VCaP (cell line): ENCODE data around the gene PCDHB15.

ENCODE experiments used
- H3K27ac ChIP-seq: fragments of 450-650 bp; 2 replicates; pipeline ENCODE4 v1.5.1; 2017
- TF ChIP-seq, protein P1 (sequence below): fragments of 450-650 bp; conservative IDR thresholded peaks from 2 replicates; pipeline ENCODE4 v1.5.1; 2017; ENCODE audit warnings: mild to moderate bottlenecking, moderate library complexity

Gene PCDHB15

GRCh38 chr5:141258464-141258863 is 13.3 kb downstream of the PCDHB15 start:
- TF ChIP-seq, protein P1, sequence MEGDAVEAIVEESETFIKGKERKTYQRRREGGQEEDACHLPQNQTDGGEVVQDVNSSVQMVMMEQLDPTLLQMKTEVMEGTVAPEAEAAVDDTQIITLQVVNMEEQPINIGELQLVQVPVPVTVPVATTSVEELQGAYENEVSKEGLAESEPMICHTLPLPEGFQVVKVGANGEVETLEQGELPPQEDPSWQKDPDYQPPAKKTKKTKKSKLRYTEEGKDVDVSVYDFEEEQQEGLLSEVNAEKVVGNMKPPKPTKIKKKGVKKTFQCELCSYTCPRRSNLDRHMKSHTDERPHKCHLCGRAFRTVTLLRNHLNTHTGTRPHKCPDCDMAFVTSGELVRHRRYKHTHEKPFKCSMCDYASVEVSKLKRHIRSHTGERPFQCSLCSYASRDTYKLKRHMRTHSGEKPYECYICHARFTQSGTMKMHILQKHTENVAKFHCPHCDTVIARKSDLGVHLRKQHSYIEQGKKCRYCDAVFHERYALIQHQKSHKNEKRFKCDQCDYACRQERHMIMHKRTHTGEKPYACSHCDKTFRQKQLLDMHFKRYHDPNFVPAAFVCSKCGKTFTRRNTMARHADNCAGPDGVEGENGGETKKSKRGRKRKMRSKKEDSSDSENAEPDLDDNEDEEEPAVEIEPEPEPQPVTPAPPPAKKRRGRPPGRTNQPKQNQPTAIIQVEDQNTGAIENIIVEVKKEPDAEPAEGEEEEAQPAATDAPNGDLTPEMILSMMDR, result no peak
- no peak overlapping the region for H3K27ac ChIP-seq

- TF ChIP-seq, protein P1, result no peak
- no peak overlapping the region for H3K27ac ChIP-seq
Measured at GRCh38 chr5:141258948-141259347, 13.8 kb downstream of the PCDHB15 start.

- TF ChIP-seq, protein P1, result no peak
- no peak overlapping the region for H3K27ac ChIP-seq
Measured at GRCh38 chr5:141260458-141261237, 15.5 kb downstream of the PCDHB15 start.

- TF ChIP-seq, protein P1, result no peak
- no peak overlapping the region for H3K27ac ChIP-seq
Measured at GRCh38 chr5:141261238-141261546, 16.0 kb downstream of the PCDHB15 start.

- no peak overlapping the region for H3K27ac ChIP-seq
- TF ChIP-seq, protein P1, result no peak
Measured at GRCh38 chr5:141269195-141269594, 24.0 kb downstream of the PCDHB15 start.

DNA sequence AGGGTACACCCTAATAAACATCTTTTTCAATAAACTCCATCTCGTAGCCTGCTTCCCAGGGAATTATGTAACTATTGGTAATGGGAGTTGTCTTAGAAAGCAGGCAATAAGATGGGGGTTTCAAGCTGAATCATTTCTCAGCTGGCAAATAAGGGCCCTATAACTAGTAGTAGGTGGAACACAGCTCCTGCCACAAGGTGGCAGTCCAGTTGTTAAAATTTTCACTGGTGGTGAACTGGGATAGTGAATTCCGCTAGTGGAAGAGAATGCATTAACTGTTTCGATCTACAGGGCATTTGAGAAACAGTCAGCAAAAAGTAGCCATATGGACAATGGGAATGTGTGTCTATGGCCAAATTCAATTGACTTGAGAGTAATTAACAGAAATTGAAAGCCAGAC is 27.7 kb downstream of the PCDHB15 start:
- TF ChIP-seq, protein P1, result no peak
- no peak overlapping the region for H3K27ac ChIP-seq

- TF ChIP-seq, protein P1, result no peak
- H3K27ac ChIP-seq, result no peak overlapping the region
Measured at GRCh38 chr5:141298376-141298775, 53.2 kb downstream of the PCDHB15 start.
